Stimulated activated naive CD8-positive, alpha-beta T cell treated with anti-CD3 and anti-CD28 coated beads, Interleukin-15, Interleukin-2, amounts not matched to agents 100 ng/mL and 50 ng/mL, for 24 hours (primary cell): ENCODE measurements around the gene PLEKHA4.
A peak's percentile ranks its signal among the peaks of the same experiment; 100 is the strongest.

ENCODE experiments used
- H3K27ac Mint-ChIP-seq: one replicate; pipeline ENCODE4 v1.8.0; 2021; ENCODE audit warnings: mild to moderate bottlenecking, mixed read lengths
- H3K27me3 Mint-ChIP-seq: one replicate; pipeline ENCODE4 v1.8.0; 2021; ENCODE audit warnings: mixed read lengths
- H3K36me3 Mint-ChIP-seq: one replicate; pipeline ENCODE4 v1.8.0; 2021; ENCODE audit warnings: low read depth, mixed read lengths
- H3K4me1 Mint-ChIP-seq: one replicate; pipeline ENCODE4 v1.8.0; 2021; ENCODE audit warnings: low read depth, mixed read lengths
- H3K4me3 Mint-ChIP-seq: one replicate; pipeline ENCODE4 v1.8.0; 2021; ENCODE audit warnings: mild to moderate bottlenecking, mixed read lengths
- H3K9me3 Mint-ChIP-seq: one replicate; pipeline ENCODE4 v1.8.0; 2021; ENCODE audit warnings: mixed read lengths

Gene PLEKHA4

GRCh38 chr19:48836089-48837017 is 32.1 kb downstream of the PLEKHA4 start, which contains the start of gene HSD17B14:
Gene HSD17B14, minus strand, starts transcription at chr19:48836491. Its CDS starts 80 bp downstream, at chr19:48836411.
- Mint-ChIP-seq H3K4me3 (peak within 1 kb of the TSS; percentile 85), H3K27me3 (no peaks in the 10 kb centered on the region), H3K4me1 (peaks cover 20% of the 10 kb centered on the region), H3K27ac (peak within 1 kb of the TSS; percentile 88), H3K36me3 (no peaks in the 10 kb centered on the region), H3K9me3 (no peaks in the 10 kb centered on the region)

GRCh38 chr19:48835734-48836088 is 32.7 kb downstream of the PLEKHA4 start:
- H3K4me3 Mint-ChIP-seq: peak overlapping the region; percentile 78
- no peaks in the 10 kb centered on the region for H3K9me3 Mint-ChIP-seq
- H3K27me3 Mint-ChIP-seq: no peaks in the 10 kb centered on the region
- H3K36me3 Mint-ChIP-seq: no peaks in the 10 kb centered on the region
- H3K27ac Mint-ChIP-seq: peak overlapping the region; percentile 88
- H3K4me1 Mint-ChIP-seq: peaks cover 20% of the 10 kb centered on the region

GRCh38 chr19:48833977-48834376 is 34.4 kb downstream of the PLEKHA4 start:
- Mint-ChIP-seq H3K4me3 (no peak overlapping the region), H3K9me3 (no peaks in the 10 kb centered on the region), H3K4me1 (peaks cover 20% of the 10 kb centered on the region), H3K27me3 (no peaks in the 10 kb centered on the region), H3K36me3 (no peaks in the 10 kb centered on the region), H3K27ac (peak overlapping the region; percentile 61)

DNA sequence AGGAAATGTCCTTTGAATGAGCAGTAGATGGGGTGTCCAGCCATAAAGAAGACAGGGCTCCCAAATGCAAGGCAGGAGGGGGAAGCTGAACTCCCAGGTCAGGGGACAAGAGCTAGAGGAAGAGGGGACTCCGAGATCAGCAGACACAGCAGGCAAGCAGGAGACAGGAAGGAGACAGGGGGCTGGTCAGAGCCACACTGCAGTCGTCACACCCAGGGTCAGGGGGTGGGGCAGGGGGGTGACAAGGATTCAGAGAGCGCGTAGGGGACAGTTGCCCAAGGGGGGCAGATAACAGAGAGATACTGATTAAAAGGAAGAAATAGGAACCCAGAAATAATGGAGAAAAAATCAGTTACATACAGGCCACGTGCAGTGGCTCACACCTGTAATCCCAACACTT is 35.4 kb downstream of the PLEKHA4 start:
- no peaks in the 10 kb centered on the region for H3K9me3 Mint-ChIP-seq
- no peak overlapping the region for H3K4me3 Mint-ChIP-seq

GRCh38 chr19:48830965-48831364 is 37.5 kb downstream of the PLEKHA4 start:
- Mint-ChIP-seq H3K27me3 (no peaks in the 10 kb centered on the region), H3K36me3 (no peaks in the 10 kb centered on the region), H3K4me1 (peaks cover 5% of the 10 kb centered on the region), H3K27ac (no peak overlapping the region), H3K4me3 (no peak overlapping the region), H3K9me3 (no peaks in the 10 kb centered on the region)

More for the DNA sequence above, 35.4 kb downstream of the PLEKHA4 start:
- H3K4me1 Mint-ChIP-seq: peaks cover 20% of the 10 kb centered on the region
- no peaks in the 10 kb centered on the region for H3K36me3 Mint-ChIP-seq
- no peaks in the 10 kb centered on the region for H3K27me3 Mint-ChIP-seq
- no peak overlapping the region for H3K27ac Mint-ChIP-seq

DNA sequence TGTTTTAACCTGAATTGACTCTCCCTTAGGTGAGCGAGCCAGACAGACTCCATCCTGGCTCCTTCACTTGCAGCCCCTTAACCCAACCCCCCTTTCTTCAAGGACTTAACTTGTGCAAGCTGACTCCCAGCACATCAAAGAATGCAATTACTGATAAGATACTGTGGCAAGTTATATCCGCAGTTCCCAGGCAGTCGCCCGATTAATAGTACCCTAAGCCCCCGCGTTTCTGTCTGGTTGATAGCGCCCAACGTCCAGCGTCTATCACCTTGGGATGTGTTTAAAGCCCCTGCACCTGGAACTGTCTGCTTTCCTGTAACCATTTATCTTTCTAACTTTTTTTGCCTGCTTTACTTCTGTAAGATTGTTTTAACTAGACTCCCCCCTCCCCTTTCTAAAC is 38.3 kb downstream of the PLEKHA4 start:
- no peaks in the 10 kb centered on the region for H3K27me3 Mint-ChIP-seq
- no peak overlapping the region for H3K4me3 Mint-ChIP-seq
- H3K4me1 Mint-ChIP-seq: no peaks in the 10 kb centered on the region
- no peaks in the 10 kb centered on the region for H3K36me3 Mint-ChIP-seq
- no peak overlapping the region for H3K27ac Mint-ChIP-seq
- no peaks in the 10 kb centered on the region for H3K9me3 Mint-ChIP-seq

- no peaks in the 10 kb centered on the region for H3K36me3 Mint-ChIP-seq
- H3K27ac Mint-ChIP-seq: no peak overlapping the region
- no peaks in the 10 kb centered on the region for H3K4me1 Mint-ChIP-seq
- no peaks in the 10 kb centered on the region for H3K9me3 Mint-ChIP-seq
- H3K4me3 Mint-ChIP-seq: no peak overlapping the region
- no peaks in the 10 kb centered on the region for H3K27me3 Mint-ChIP-seq
Observed at GRCh38 chr19:48826606-48827020, 41.8 kb downstream of the PLEKHA4 start.

DNA sequence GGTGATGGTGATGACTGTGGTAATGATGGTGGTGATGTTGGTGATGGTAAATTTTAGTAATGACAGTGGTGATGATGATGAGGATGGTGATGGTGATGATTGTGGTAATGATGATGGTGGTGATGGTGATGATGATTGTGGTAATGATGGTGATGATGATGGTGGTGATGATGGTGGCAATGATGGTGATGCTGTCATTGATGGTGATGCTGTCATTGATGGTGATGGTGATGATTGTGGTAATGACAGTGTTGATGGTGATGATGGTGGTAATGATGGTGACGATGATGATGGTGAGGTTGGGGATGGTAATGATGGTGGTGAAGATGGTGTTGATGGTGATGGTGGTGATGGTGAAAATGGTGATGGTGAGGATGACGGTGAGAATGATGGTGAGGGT is 45.9 kb downstream of the PLEKHA4 start:
- Mint-ChIP-seq H3K4me1 (no peaks in the 10 kb centered on the region), H3K27me3 (no peaks in the 10 kb centered on the region), H3K9me3 (no peaks in the 10 kb centered on the region), H3K27ac (no peak overlapping the region), H3K36me3 (no peaks in the 10 kb centered on the region), H3K4me3 (no peak overlapping the region)

GRCh38 chr19:48821633-48822032 is 46.8 kb downstream of the PLEKHA4 start:
- no peak overlapping the region for H3K27ac Mint-ChIP-seq
- no peak overlapping the region for H3K4me3 Mint-ChIP-seq
- no peaks in the 10 kb centered on the region for H3K27me3 Mint-ChIP-seq
- no peaks in the 10 kb centered on the region for H3K36me3 Mint-ChIP-seq
- no peaks in the 10 kb centered on the region for H3K9me3 Mint-ChIP-seq
- H3K4me1 Mint-ChIP-seq: no peaks in the 10 kb centered on the region

- Mint-ChIP-seq H3K27me3 (no peaks in the 10 kb centered on the region), H3K36me3 (no peaks in the 10 kb centered on the region), H3K27ac (no peak overlapping the region), H3K9me3 (no peaks in the 10 kb centered on the region), H3K4me3 (no peak overlapping the region), H3K4me1 (no peaks in the 10 kb centered on the region)
Observed at GRCh38 chr19:48819366-48819816, 49.0 kb downstream of the PLEKHA4 start.

GRCh38 chr19:48818234-48818820 is 50.1 kb downstream of the PLEKHA4 start:
- H3K27me3 Mint-ChIP-seq: no peaks in the 10 kb centered on the region
- no peak overlapping the region for H3K27ac Mint-ChIP-seq
- no peaks in the 10 kb centered on the region for H3K4me1 Mint-ChIP-seq
- no peak overlapping the region for H3K4me3 Mint-ChIP-seq
- no peaks in the 10 kb centered on the region for H3K9me3 Mint-ChIP-seq
- no peaks in the 10 kb centered on the region for H3K36me3 Mint-ChIP-seq

DNA sequence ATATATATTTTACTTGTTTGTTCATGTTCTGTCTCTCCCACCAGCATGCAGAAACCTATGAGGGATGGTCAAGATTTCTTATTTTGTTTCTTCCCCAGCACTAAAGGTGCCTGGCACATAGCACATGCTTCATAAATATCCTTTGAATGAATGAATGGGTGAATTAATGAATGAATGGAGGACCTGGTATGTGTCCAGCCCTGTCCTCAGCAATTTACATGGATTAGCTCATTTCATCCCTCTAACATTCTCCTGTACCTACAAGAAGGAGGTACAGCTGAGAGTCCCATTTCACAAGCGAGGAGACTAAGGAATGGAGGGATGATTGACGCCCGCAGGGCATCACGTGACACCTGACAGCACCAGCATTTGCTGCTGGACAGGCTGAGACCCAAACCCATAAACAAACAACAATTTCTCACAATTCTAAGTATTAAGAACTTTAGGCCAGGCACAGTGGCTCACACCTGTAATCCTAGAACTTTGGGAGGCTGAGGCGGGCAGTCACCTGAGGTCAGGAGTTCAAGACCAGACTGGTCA is 50.8 kb downstream of the PLEKHA4 start:
- H3K4me3 Mint-ChIP-seq: no peak overlapping the region
- H3K27me3 Mint-ChIP-seq: no peaks in the 10 kb centered on the region
- no peaks in the 10 kb centered on the region for H3K9me3 Mint-ChIP-seq
- no peaks in the 10 kb centered on the region for H3K36me3 Mint-ChIP-seq
- H3K27ac Mint-ChIP-seq: no peak overlapping the region
- H3K4me1 Mint-ChIP-seq: peaks cover under 1% of the 10 kb centered on the region

DNA sequence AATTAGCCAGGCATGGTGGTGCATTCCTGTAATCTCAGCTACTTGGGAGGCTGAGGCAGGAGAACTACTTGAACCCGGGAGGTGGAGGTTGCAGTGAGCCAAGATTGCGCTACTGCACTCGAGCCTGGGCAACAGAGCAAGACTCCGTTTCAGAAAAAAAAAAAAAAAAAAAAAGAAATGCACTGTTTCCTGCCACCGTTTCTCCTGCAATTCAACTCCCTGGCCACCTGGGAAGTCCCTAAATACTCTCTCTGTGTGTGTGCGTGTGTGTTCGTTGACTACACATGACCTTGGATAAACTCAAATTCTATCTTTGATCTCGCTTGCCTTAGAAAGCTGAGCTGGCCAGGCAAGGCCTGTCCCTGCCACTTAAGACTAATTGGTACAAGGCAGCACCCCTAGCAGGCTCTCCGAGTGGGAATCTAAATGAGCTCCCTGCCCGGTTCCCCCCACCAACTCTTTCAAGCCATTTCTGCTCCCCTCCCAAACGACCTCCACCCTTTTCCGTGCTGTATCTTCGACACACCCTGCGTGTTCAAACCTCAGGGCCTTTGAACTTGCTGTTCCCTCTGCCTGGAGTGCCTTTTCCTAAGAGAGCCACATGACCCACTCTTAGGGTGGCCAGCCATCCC is 52.4 kb downstream of the PLEKHA4 start:
- H3K36me3 Mint-ChIP-seq: no peaks in the 10 kb centered on the region
- no peaks in the 10 kb centered on the region for H3K9me3 Mint-ChIP-seq
- H3K4me3 Mint-ChIP-seq: no peak overlapping the region
- no peaks in the 10 kb centered on the region for H3K27me3 Mint-ChIP-seq
- H3K4me1 Mint-ChIP-seq: peaks cover 8% of the 10 kb centered on the region
- no peak overlapping the region for H3K27ac Mint-ChIP-seq

GRCh38 chr19:48814895-48815294 is 53.5 kb downstream of the PLEKHA4 start:
- Mint-ChIP-seq H3K4me1 (peaks cover 13% of the 10 kb centered on the region), H3K9me3 (no peaks in the 10 kb centered on the region), H3K4me3 (no peak overlapping the region), H3K36me3 (no peaks in the 10 kb centered on the region), H3K27ac (no peak overlapping the region), H3K27me3 (no peaks in the 10 kb centered on the region)
